ENCODE results near the gene ABCA3.

The ABCA3 gene

GRCh38 chr16:2326191-2326590 lies 14.3 kb downstream of the ABCA3 start:
- H3K4me2 ChIP-seq (ENCODE audit: low read length) = no peak overlapping the region
- no peak overlapping the region for H3K18ac ChIP-seq (ENCODE audit: low read length)
- WGBS (ENCODE audit: extremely low coverage, insufficient coverage, low lambda C conversion rate) = no CpG with 5 or more reads among the region's 11 CpGs

GRCh38 chr16:2325791-2326190 lies 14.7 kb downstream of the ABCA3 start:
- Histone ChIP-seq H4K8ac (ENCODE audit: low read depth, low read length) (no peak overlapping the region), H3K36me3 (ENCODE audit: control insufficient read depth, insufficient read depth, low read length) (no peaks in the 10 kb centered on the region), H3K79me2 (ENCODE audit: control insufficient read depth, insufficient read depth, low read length) (no peaks in the 10 kb centered on the region), H2BK15ac (replicated peaks; ENCODE audit: low read depth) (no peak overlapping the region), H3K18ac (ENCODE audit: low read length) (no peak overlapping the region), H3K4me2 (ENCODE audit: low read length) (no peak overlapping the region), H3K79me1 (ENCODE audit: low read length) (no peaks in the 10 kb centered on the region), H3K4me1 (ENCODE audit: control insufficient read depth, low read depth, low read length) (no peaks in the 10 kb centered on the region), H3K4ac (ENCODE audit: low read depth, low read length) (no peak overlapping the region), H3K56ac (ENCODE audit: low read length) (no peak overlapping the region), H3K23ac (ENCODE audit: low read length) (no peak overlapping the region), H3K27ac (ENCODE audit: low read depth, low read length) (no peak overlapping the region), H2AK5ac (ENCODE audit: low read length) (no peak overlapping the region), H2BK5ac (ENCODE audit: low read length) (no peak overlapping the region), H4K5ac (ENCODE audit: low read length) (no peak overlapping the region), H3K4me3 (ENCODE audit: low read length) (no peak overlapping the region), H3K9ac (ENCODE audit: low read length) (no peak overlapping the region), H3K27me3 (ENCODE audit: insufficient read depth, low read length, poor library complexity) (no peaks in the 10 kb centered on the region), H2BK120ac (ENCODE audit: low read depth, low read length) (no peak overlapping the region)
- no peak for DNase-seq
- no CpG with 5 or more reads among the region's 16 CpGs for WGBS (ENCODE audit: extremely low coverage, insufficient coverage, low lambda C conversion rate)

More at GRCh38 chr16:2326191-2326590, 14.3 kb downstream of the ABCA3 start:
- no peaks in the 10 kb centered on the region for H3K4me1 ChIP-seq (ENCODE audit: control insufficient read depth, low read depth, low read length)
- H4K5ac ChIP-seq (ENCODE audit: low read length) = no peak overlapping the region
- no peaks in the 10 kb centered on the region for H3K36me3 ChIP-seq (ENCODE audit: control insufficient read depth, insufficient read depth, low read length)
- H3K27me3 ChIP-seq (ENCODE audit: insufficient read depth, low read length, poor library complexity) = no peaks in the 10 kb centered on the region
- H3K79me1 ChIP-seq (ENCODE audit: low read length) = no peaks in the 10 kb centered on the region
- H2BK120ac ChIP-seq (ENCODE audit: low read depth, low read length) = no peak overlapping the region
- H2AK5ac ChIP-seq (ENCODE audit: low read length) = no peak overlapping the region
- no peak overlapping the region for H3K23ac ChIP-seq (ENCODE audit: low read length)
- no peak overlapping the region for H4K8ac ChIP-seq (ENCODE audit: low read depth, low read length)
- H2BK15ac ChIP-seq (replicated peaks; ENCODE audit: low read depth) = no peak overlapping the region
- DNase-seq = no peak
- H3K4ac ChIP-seq (ENCODE audit: low read depth, low read length) = no peak overlapping the region
- H3K4me3 ChIP-seq (ENCODE audit: low read length) = no peak overlapping the region
- H2BK5ac ChIP-seq (ENCODE audit: low read length) = no peak overlapping the region
- H3K79me2 ChIP-seq (ENCODE audit: control insufficient read depth, insufficient read depth, low read length) = no peaks in the 10 kb centered on the region
- no peak overlapping the region for H3K9ac ChIP-seq (ENCODE audit: low read length)
- no peak overlapping the region for H3K27ac ChIP-seq (ENCODE audit: low read depth, low read length)
- H3K56ac ChIP-seq (ENCODE audit: low read length) = no peak overlapping the region

- Histone ChIP-seq H3K4ac (ENCODE audit: low read depth, low read length) (no peak overlapping the region), H3K9ac (ENCODE audit: low read length) (no peak overlapping the region), H3K18ac (ENCODE audit: low read length) (no peak overlapping the region), H3K27me3 (ENCODE audit: insufficient read depth, low read length, poor library complexity) (no peaks in the 10 kb centered on the region), H4K8ac (ENCODE audit: low read depth, low read length) (no peak overlapping the region), H3K79me2 (ENCODE audit: control insufficient read depth, insufficient read depth, low read length) (no peaks in the 10 kb centered on the region), H3K56ac (ENCODE audit: low read length) (no peak overlapping the region), H3K79me1 (ENCODE audit: low read length) (no peaks in the 10 kb centered on the region), H3K4me1 (ENCODE audit: control insufficient read depth, low read depth, low read length) (no peaks in the 10 kb centered on the region), H2BK120ac (ENCODE audit: low read depth, low read length) (no peak overlapping the region), H3K4me3 (ENCODE audit: low read length) (no peak overlapping the region), H2BK5ac (ENCODE audit: low read length) (no peak overlapping the region), H2AK5ac (ENCODE audit: low read length) (no peak overlapping the region), H3K4me2 (ENCODE audit: low read length) (no peak overlapping the region), H3K23ac (ENCODE audit: low read length) (no peak overlapping the region), H4K5ac (ENCODE audit: low read length) (no peak overlapping the region), H3K27ac (ENCODE audit: low read depth, low read length) (no peak overlapping the region), H2BK15ac (replicated peaks; ENCODE audit: low read depth) (no peak overlapping the region), H3K36me3 (ENCODE audit: control insufficient read depth, insufficient read depth, low read length) (no peaks in the 10 kb centered on the region)
- DNase-seq = no peak
- no CpG with 5 or more reads among the region's 7 CpGs for WGBS (ENCODE audit: extremely low coverage, insufficient coverage, low lambda C conversion rate)
Measured at GRCh38 chr16:2325181-2325580, 15.3 kb downstream of the ABCA3 start.

GRCh38 chr16:2324296-2324859 lies 16.1 kb downstream of the ABCA3 start:
- Histone ChIP-seq H2BK120ac (ENCODE audit: low read depth, low read length) (no peak overlapping the region), H3K56ac (ENCODE audit: low read length) (no peak overlapping the region), H3K18ac (ENCODE audit: low read length) (no peak overlapping the region), H3K4me3 (ENCODE audit: low read length) (no peak overlapping the region), H2BK5ac (ENCODE audit: low read length) (no peak overlapping the region), H2AK5ac (ENCODE audit: low read length) (no peak overlapping the region), H3K4me1 (ENCODE audit: control insufficient read depth, low read depth, low read length) (no peaks in the 10 kb centered on the region), H3K79me1 (ENCODE audit: low read length) (no peaks in the 10 kb centered on the region), H3K4me2 (ENCODE audit: low read length) (no peak overlapping the region), H2BK15ac (replicated peaks; ENCODE audit: low read depth) (no peak overlapping the region), H3K27me3 (ENCODE audit: insufficient read depth, low read length, poor library complexity) (no peaks in the 10 kb centered on the region), H3K79me2 (ENCODE audit: control insufficient read depth, insufficient read depth, low read length) (no peaks in the 10 kb centered on the region), H4K8ac (ENCODE audit: low read depth, low read length) (no peak overlapping the region), H4K5ac (ENCODE audit: low read length) (no peak overlapping the region), H3K9ac (ENCODE audit: low read length) (no peak overlapping the region), H3K36me3 (ENCODE audit: control insufficient read depth, insufficient read depth, low read length) (no peaks in the 10 kb centered on the region), H3K4ac (ENCODE audit: low read depth, low read length) (no peak overlapping the region), H3K27ac (ENCODE audit: low read depth, low read length) (no peak overlapping the region), H3K23ac (ENCODE audit: low read length) (no peak overlapping the region)
- no CpG with 5 or more reads among the region's 26 CpGs for WGBS (ENCODE audit: extremely low coverage, insufficient coverage, low lambda C conversion rate)
- DNase-seq = no peak

- Histone ChIP-seq H3K27ac (ENCODE audit: low read depth, low read length) (no peak overlapping the region), H3K18ac (ENCODE audit: low read length) (no peak overlapping the region), H3K4me3 (ENCODE audit: low read length) (no peak overlapping the region), H3K27me3 (ENCODE audit: insufficient read depth, low read length, poor library complexity) (no peaks in the 10 kb centered on the region), H2BK120ac (ENCODE audit: low read depth, low read length) (no peak overlapping the region), H4K8ac (ENCODE audit: low read depth, low read length) (no peak overlapping the region), H3K36me3 (ENCODE audit: control insufficient read depth, insufficient read depth, low read length) (no peaks in the 10 kb centered on the region), H3K23ac (ENCODE audit: low read length) (no peak overlapping the region), H2AK5ac (ENCODE audit: low read length) (no peak overlapping the region), H3K4ac (ENCODE audit: low read depth, low read length) (no peak overlapping the region), H4K5ac (ENCODE audit: low read length) (no peak overlapping the region), H3K79me2 (ENCODE audit: control insufficient read depth, insufficient read depth, low read length) (no peaks in the 10 kb centered on the region), H2BK5ac (ENCODE audit: low read length) (no peak overlapping the region), H3K56ac (ENCODE audit: low read length) (no peak overlapping the region), H3K9ac (ENCODE audit: low read length) (no peak overlapping the region), H3K4me1 (ENCODE audit: control insufficient read depth, low read depth, low read length) (no peaks in the 10 kb centered on the region), H3K4me2 (ENCODE audit: low read length) (no peak overlapping the region), H2BK15ac (replicated peaks; ENCODE audit: low read depth) (no peak overlapping the region), H3K79me1 (ENCODE audit: low read length) (no peaks in the 10 kb centered on the region)
- no CpG with 5 or more reads among the region's 8 CpGs for WGBS (ENCODE audit: extremely low coverage, insufficient coverage, low lambda C conversion rate)
- DNase-seq = no peak
Measured at GRCh38 chr16:2323701-2324100, 16.8 kb downstream of the ABCA3 start.

- no peaks in the 10 kb centered on the region for H3K36me3 ChIP-seq (ENCODE audit: control insufficient read depth, insufficient read depth, low read length)
- no peak overlapping the region for H3K23ac ChIP-seq (ENCODE audit: low read length)
- no peaks in the 10 kb centered on the region for H3K79me1 ChIP-seq (ENCODE audit: low read length)
- no peaks in the 10 kb centered on the region for H3K4me1 ChIP-seq (ENCODE audit: control insufficient read depth, low read depth, low read length)
- H4K5ac ChIP-seq (ENCODE audit: low read length) = no peak overlapping the region
- DNase-seq = no peak
- H3K4ac ChIP-seq (ENCODE audit: low read depth, low read length) = no peak overlapping the region
- no peak overlapping the region for H3K9ac ChIP-seq (ENCODE audit: low read length)
- H3K4me3 ChIP-seq (ENCODE audit: low read length) = no peak overlapping the region
- H3K4me2 ChIP-seq (ENCODE audit: low read length) = no peak overlapping the region
- H3K18ac ChIP-seq (ENCODE audit: low read length) = no peak overlapping the region
- no peaks in the 10 kb centered on the region for H3K27me3 ChIP-seq (ENCODE audit: insufficient read depth, low read length, poor library complexity)
- no peak overlapping the region for H2BK5ac ChIP-seq (ENCODE audit: low read length)
- no peak overlapping the region for H2BK120ac ChIP-seq (ENCODE audit: low read depth, low read length)
- no CpG with 5 or more reads among the region's 23 CpGs for WGBS (ENCODE audit: extremely low coverage, insufficient coverage, low lambda C conversion rate)
- H3K56ac ChIP-seq (ENCODE audit: low read length) = no peak overlapping the region
- no peak overlapping the region for H4K8ac ChIP-seq (ENCODE audit: low read depth, low read length)
- no peak overlapping the region for H3K27ac ChIP-seq (ENCODE audit: low read depth, low read length)
- no peak overlapping the region for H2AK5ac ChIP-seq (ENCODE audit: low read length)
- H3K79me2 ChIP-seq (ENCODE audit: control insufficient read depth, insufficient read depth, low read length) = no peaks in the 10 kb centered on the region
- no peak overlapping the region for H2BK15ac ChIP-seq (replicated peaks; ENCODE audit: low read depth)
Measured at GRCh38 chr16:2319606-2320005, 20.9 kb downstream of the ABCA3 start.

All from mesendoderm (in vitro differentiated cells).